SJCRH30 (cell line): ENCODE measurements around the gene IL1R1. TPM values are rescaled to one million over a fixed set of nuclear protein-coding genes. Genes with fewer than 3 reads are reported as not detected.

Experiments
- DNase-seq, 2 experiments: peaks; one replicate each; pipeline ENCODE4 v3.0.0-alpha.2; 2015 to 2020
- H3K27ac ChIP-seq: fragments of 250-450 bp; sonication (Bioruptor Pico); 2 replicates; pipeline ENCODE4 v1.5.1; 2020; ENCODE audit warnings: mild to moderate bottlenecking, moderate library complexity
- H3K27me3 ChIP-seq: fragments of 250-450 bp; sonication (Bioruptor Pico); 2 replicates; pipeline ENCODE4 v1.5.1; 2020; ENCODE audit warnings: mild to moderate bottlenecking, moderate library complexity
- H3K36me3 ChIP-seq: fragments of 250-450 bp; sonication (Bioruptor Pico); 2 replicates; pipeline ENCODE4 v1.5.1; 2020; ENCODE audit warnings: mild to moderate bottlenecking, moderate library complexity
- H3K4me1 ChIP-seq: fragments of 250-450 bp; sonication (Bioruptor Pico); 2 replicates; pipeline ENCODE4 v1.5.1; 2020; ENCODE audit warnings: mild to moderate bottlenecking, moderate library complexity
- H3K4me3 ChIP-seq: fragments of 250-450 bp; sonication (Bioruptor Pico); 2 replicates; pipeline ENCODE4 v1.5.1; 2020; ENCODE audit warnings: mild to moderate bottlenecking, moderate library complexity
- H3K9me3 ChIP-seq: fragments of 250-450 bp; sonication (Bioruptor Pico); replicated peaks from 2 replicates; pipeline ENCODE4 v1.5.1; 2020; ENCODE audit warnings: mild to moderate bottlenecking, moderate library complexity
- total RNA-seq: library from RNA; depleted of rRNA; stranded (reverse); fragments of >200 nt; shearing (Covaris generic); gene quantifications from 2 replicates; pipeline ENCODE4 v1.2.3, GENCODE V29; 2014

Gene IL1R1
- total RNA-seq, 1 experiment from 2014 or later = 0.12 TPM

GRCh38 chr2:102142829-102143449 lies 393 bp downstream of the IL1R1 start:
- Histone ChIP-seq H3K4me1 (no peaks in the 10 kb centered on the region), H3K27ac (no peak overlapping the region), H3K4me3 (no peak overlapping the region), H3K27me3 (no peaks in the 10 kb centered on the region), H3K36me3 (no peaks in the 10 kb centered on the region), H3K9me3 (no peaks in the 10 kb centered on the region)
- DNase-seq = no peak

GRCh38 chr2:102143450-102143985 lies 972 bp downstream of the IL1R1 start:
- Histone ChIP-seq H3K4me1 (no peaks in the 10 kb centered on the region), H3K36me3 (no peaks in the 10 kb centered on the region), H3K4me3 (no peak overlapping the region), H3K9me3 (no peaks in the 10 kb centered on the region), H3K27ac (no peak overlapping the region), H3K27me3 (no peaks in the 10 kb centered on the region)
- DNase-seq = no peak

DNA sequence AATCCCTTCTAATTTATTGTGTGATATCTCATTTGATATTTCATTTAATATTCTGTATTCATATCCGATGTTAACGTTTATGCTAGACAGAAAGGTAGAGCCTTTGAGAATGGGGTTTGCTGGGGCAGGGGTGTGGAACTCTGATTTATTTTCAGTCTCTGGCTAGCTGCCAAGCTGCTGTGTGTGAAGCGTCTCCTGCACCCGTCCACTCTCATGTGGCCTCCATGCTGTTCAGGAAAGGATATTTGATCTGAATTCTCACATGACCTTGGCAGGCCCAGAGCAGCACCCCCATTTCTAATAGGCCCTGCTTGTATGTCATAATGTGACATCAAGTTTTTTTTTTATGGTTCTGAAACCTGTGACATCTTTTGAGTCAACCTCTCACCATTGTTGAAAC lies 1.6 kb downstream of the IL1R1 start:
- H3K27me3 ChIP-seq = no peaks in the 10 kb centered on the region
- no peak overlapping the region for H3K4me3 ChIP-seq
- no peaks in the 10 kb centered on the region for H3K9me3 ChIP-seq
- no peak overlapping the region for H3K27ac ChIP-seq
- no peaks in the 10 kb centered on the region for H3K36me3 ChIP-seq
- DNase-seq = no peak
- H3K4me1 ChIP-seq = no peaks in the 10 kb centered on the region

- DNase-seq = no peak
- Histone ChIP-seq H3K4me3 (no peak overlapping the region), H3K27me3 (no peaks in the 10 kb centered on the region), H3K4me1 (no peaks in the 10 kb centered on the region), H3K9me3 (no peaks in the 10 kb centered on the region), H3K36me3 (no peaks in the 10 kb centered on the region), H3K27ac (no peak overlapping the region)
Measured at GRCh38 chr2:102145107-102145506, 2.6 kb downstream of the IL1R1 start.

GRCh38 chr2:102145934-102146333 lies 3.4 kb downstream of the IL1R1 start:
- no peaks in the 10 kb centered on the region for H3K27me3 ChIP-seq
- H3K9me3 ChIP-seq = no peaks in the 10 kb centered on the region
- H3K36me3 ChIP-seq = no peaks in the 10 kb centered on the region
- no peak overlapping the region for H3K4me3 ChIP-seq
- no peaks in the 10 kb centered on the region for H3K4me1 ChIP-seq
- DNase-seq = no peak
- no peak overlapping the region for H3K27ac ChIP-seq

GRCh38 chr2:102147935-102148334 lies 5.4 kb downstream of the IL1R1 start:
- DNase-seq = no peak
- Histone ChIP-seq H3K36me3 (no peaks in the 10 kb centered on the region), H3K4me1 (no peaks in the 10 kb centered on the region), H3K9me3 (no peaks in the 10 kb centered on the region), H3K27ac (no peak overlapping the region), H3K4me3 (no peak overlapping the region), H3K27me3 (no peaks in the 10 kb centered on the region)

GRCh38 chr2:102149243-102149642 lies 6.7 kb downstream of the IL1R1 start:
- H3K9me3 ChIP-seq = no peaks in the 10 kb centered on the region
- no peaks in the 10 kb centered on the region for H3K36me3 ChIP-seq
- no peak for DNase-seq
- H3K4me3 ChIP-seq = no peak overlapping the region
- no peaks in the 10 kb centered on the region for H3K4me1 ChIP-seq
- no peak overlapping the region for H3K27ac ChIP-seq
- no peaks in the 10 kb centered on the region for H3K27me3 ChIP-seq

- Histone ChIP-seq H3K27me3 (no peaks in the 10 kb centered on the region), H3K4me1 (no peaks in the 10 kb centered on the region), H3K9me3 (no peaks in the 10 kb centered on the region), H3K4me3 (no peak overlapping the region), H3K36me3 (no peaks in the 10 kb centered on the region), H3K27ac (no peak overlapping the region)
- no peak for DNase-seq
Measured at GRCh38 chr2:102149644-102150455, 7.3 kb downstream of the IL1R1 start.

GRCh38 chr2:102154364-102154763 lies 11.8 kb downstream of the IL1R1 start:
- no peak overlapping the region for H3K27ac ChIP-seq
- H3K4me3 ChIP-seq = no peak overlapping the region
- no peaks in the 10 kb centered on the region for H3K4me1 ChIP-seq
- DNase-seq = no peak
- H3K36me3 ChIP-seq = no peaks in the 10 kb centered on the region
- H3K27me3 ChIP-seq = no peaks in the 10 kb centered on the region
- no peaks in the 10 kb centered on the region for H3K9me3 ChIP-seq

- H3K4me3 ChIP-seq = no peak overlapping the region
- no peak overlapping the region for H3K27ac ChIP-seq
- DNase-seq = no peak
- H3K27me3 ChIP-seq = no peaks in the 10 kb centered on the region
- H3K36me3 ChIP-seq = no peaks in the 10 kb centered on the region
- no peaks in the 10 kb centered on the region for H3K9me3 ChIP-seq
- H3K4me1 ChIP-seq = no peaks in the 10 kb centered on the region
Measured at GRCh38 chr2:102154946-102155702, 12.6 kb downstream of the IL1R1 start.

- Histone ChIP-seq H3K27me3 (no peaks in the 10 kb centered on the region), H3K4me1 (no peaks in the 10 kb centered on the region), H3K4me3 (no peak overlapping the region), H3K36me3 (no peaks in the 10 kb centered on the region), H3K27ac (no peak overlapping the region), H3K9me3 (no peaks in the 10 kb centered on the region)
- DNase-seq = no peak
Measured at GRCh38 chr2:102155703-102156515, 13.4 kb downstream of the IL1R1 start.

DNA sequence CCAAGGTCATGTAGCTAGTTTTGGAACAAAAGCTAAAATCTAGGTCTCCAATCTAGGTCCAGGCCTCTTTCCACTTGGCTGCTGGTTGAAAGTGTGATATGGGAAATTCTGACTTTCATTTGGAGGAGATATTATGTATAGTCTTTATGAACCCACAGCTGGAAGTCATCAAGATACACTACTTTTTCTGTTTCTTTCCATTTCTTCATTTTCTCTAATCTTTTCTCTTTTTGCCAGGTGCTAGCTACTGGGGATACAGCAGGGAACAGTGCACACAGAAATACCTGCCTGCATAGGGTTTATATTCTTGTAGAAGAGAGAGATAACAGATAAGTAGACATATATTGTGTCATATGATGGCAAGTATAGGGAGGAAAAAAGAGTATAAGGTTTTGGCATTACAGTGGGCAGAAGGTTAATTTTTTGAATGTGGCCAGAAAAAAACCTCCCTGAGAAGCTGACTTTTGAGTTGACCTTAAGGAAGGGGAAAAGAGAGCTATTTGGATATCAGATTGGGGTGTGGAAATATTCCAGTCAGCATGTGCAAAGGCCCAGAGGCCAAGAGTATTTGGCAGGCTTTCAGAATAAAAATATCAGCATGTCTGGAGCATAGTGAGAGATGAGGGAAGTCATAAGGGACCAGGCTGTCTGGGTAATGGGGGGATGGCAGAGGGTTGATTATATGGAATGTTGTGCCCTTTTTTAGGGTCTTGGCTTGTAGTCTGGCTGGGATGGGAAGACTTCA lies 15.6 kb downstream of the IL1R1 start:
- Histone ChIP-seq H3K4me3 (no peak overlapping the region), H3K27ac (no peak overlapping the region), H3K4me1 (no peaks in the 10 kb centered on the region), H3K27me3 (peaks cover 6% of the 10 kb centered on the region; the same call in 1 of the 2 replicates), H3K9me3 (no peaks in the 10 kb centered on the region), H3K36me3 (no peaks in the 10 kb centered on the region)
- no peak for DNase-seq

DNA sequence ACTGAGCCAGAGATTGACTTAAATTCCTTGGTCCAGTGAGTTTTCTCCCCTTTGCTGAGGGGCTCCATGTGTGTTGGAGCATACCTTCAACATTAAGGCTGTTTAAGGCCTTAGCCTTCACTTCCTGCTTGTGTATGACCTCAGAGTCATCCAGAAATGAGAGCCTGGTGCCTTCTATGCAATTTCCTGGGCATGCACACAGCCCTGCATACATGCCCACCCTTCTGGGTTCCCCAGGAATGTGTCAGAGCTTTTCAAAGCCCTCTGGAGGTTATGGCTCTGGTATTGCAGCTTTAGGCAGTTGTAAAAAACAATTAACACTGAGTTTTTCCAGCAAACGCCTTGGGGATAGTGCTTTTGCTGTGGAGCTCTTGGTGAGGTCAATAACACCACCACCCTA lies 16.7 kb downstream of the IL1R1 start:
- no peaks in the 10 kb centered on the region for H3K36me3 ChIP-seq
- H3K27me3 ChIP-seq = peaks cover 6% of the 10 kb centered on the region; the same call in 1 of the 2 replicates
- H3K9me3 ChIP-seq = no peaks in the 10 kb centered on the region
- no peaks in the 10 kb centered on the region for H3K4me1 ChIP-seq
- H3K27ac ChIP-seq = no peak overlapping the region
- no peak overlapping the region for H3K4me3 ChIP-seq
- DNase-seq = no peak
